Measurements from ENCODE around the gene COL4A5.

Gene COL4A5

DNA sequence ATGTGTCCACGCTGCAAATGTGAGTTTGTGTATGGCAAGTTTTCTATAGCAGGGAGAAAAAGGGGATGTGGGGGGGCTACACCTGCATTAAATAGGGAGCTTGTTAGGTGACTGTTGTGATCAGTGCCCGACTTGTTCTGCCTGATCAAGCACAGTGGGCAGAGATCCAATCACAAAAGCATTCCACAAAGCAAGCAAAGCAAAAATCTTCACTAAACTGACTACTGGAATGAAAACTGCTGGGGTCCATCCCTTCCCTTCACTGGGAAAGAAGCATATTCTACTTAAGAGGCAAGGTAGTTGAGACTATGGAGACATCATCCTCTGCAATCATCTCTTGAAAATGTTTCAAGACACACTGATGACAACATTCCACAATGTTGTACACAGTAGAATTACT is 291.5 kb downstream of the COL4A5 start:
- Histone ChIP-seq H3K9me3 (ENCODE audit: control insufficient read depth, insufficient read depth, low read length) (no peaks in the 10 kb centered on the region), H3K4me1 (ENCODE audit: control insufficient read depth, low read length) (no peaks in the 10 kb centered on the region), H3F3A (ENCODE audit: control insufficient read depth, insufficient read depth) (no peaks in the 10 kb centered on the region), H3K27me3 (ENCODE audit: control insufficient read depth, low read length) (no peaks in the 10 kb centered on the region), H3K4me2 (ENCODE audit: low read length) (no peak overlapping the region), H3K79me2 (ENCODE audit: control insufficient read depth, low read length) (no peaks in the 10 kb centered on the region), H4K20me1 (ENCODE audit: control insufficient read depth, insufficient read depth, low read depth, low read length) (no peaks in the 10 kb centered on the region), H3K27ac (ENCODE audit: low read depth, low read length) (no peak overlapping the region), H3K4me3 (ENCODE audit: low read length) (no peak overlapping the region), H3K36me3 (ENCODE audit: control insufficient read depth, low read length) (no peaks in the 10 kb centered on the region), H3K9me2 (replicated peaks; ENCODE audit: control insufficient read depth, low read length) (no peaks in the 10 kb centered on the region)
- TF ChIP-seq, protein P1, sequence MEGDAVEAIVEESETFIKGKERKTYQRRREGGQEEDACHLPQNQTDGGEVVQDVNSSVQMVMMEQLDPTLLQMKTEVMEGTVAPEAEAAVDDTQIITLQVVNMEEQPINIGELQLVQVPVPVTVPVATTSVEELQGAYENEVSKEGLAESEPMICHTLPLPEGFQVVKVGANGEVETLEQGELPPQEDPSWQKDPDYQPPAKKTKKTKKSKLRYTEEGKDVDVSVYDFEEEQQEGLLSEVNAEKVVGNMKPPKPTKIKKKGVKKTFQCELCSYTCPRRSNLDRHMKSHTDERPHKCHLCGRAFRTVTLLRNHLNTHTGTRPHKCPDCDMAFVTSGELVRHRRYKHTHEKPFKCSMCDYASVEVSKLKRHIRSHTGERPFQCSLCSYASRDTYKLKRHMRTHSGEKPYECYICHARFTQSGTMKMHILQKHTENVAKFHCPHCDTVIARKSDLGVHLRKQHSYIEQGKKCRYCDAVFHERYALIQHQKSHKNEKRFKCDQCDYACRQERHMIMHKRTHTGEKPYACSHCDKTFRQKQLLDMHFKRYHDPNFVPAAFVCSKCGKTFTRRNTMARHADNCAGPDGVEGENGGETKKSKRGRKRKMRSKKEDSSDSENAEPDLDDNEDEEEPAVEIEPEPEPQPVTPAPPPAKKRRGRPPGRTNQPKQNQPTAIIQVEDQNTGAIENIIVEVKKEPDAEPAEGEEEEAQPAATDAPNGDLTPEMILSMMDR (IDR thresholded peaks at IDR 0.05; ENCODE audit: low read depth, low read length, poor library complexity, severe bottlenecking) = no peak
- TF ChIP-seq EZH2phosphoT487 (IDR thresholded peaks at IDR 0.05; ENCODE audit: borderline replicate concordance, low read length) = no peak

DNA sequence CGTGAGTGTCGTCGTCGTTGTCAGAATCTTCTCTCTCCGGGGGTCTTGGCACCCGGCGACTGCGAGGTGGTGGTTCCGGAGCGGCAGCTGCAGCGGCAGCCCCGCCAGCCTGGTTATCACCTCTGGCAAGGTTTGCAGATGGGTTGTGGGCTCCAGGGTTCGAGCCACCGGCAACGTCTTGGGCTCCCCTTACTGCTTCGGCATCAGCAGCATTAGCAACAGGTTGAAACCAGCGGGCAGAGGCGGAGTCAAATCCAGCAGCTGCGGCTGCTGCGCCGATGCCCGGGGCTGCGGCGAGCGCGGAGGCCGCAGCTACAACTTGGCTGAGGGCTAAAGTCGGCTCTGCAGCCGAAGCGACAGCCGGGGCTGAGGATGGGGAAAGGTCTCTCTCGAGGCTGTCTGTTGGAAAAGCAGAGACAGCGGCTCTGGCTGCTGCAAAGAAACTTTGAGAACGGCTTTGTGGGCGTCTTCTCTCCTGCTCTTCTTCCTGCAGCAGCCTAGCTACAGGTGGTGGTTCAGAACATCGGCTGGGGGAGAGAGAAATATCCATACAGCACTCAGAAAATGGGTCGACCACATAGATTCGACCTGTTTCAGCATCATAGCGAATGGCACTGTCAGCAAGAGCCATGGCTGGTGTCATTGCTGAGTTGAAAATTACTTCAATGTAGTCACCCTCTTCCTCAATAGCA is 293.1 kb downstream of the COL4A5 start:
- Histone ChIP-seq H3K4me2 (ENCODE audit: low read length) (no peak overlapping the region), H3K27me3 (ENCODE audit: control insufficient read depth, low read length) (no peaks in the 10 kb centered on the region), H3K4me3 (ENCODE audit: low read length) (no peak overlapping the region), H3K9me3 (ENCODE audit: control insufficient read depth, insufficient read depth, low read length) (no peaks in the 10 kb centered on the region), H3K9me2 (replicated peaks; ENCODE audit: control insufficient read depth, low read length) (no peaks in the 10 kb centered on the region), H3K27ac (ENCODE audit: low read depth, low read length) (no peak overlapping the region), H3K4me1 (ENCODE audit: control insufficient read depth, low read length) (no peaks in the 10 kb centered on the region), H3K79me2 (ENCODE audit: control insufficient read depth, low read length) (no peaks in the 10 kb centered on the region), H4K20me1 (ENCODE audit: control insufficient read depth, insufficient read depth, low read depth, low read length) (no peaks in the 10 kb centered on the region), H3K36me3 (ENCODE audit: control insufficient read depth, low read length) (no peaks in the 10 kb centered on the region), H3F3A (ENCODE audit: control insufficient read depth, insufficient read depth) (no peaks in the 10 kb centered on the region)
- no peak for TF ChIP-seq EZH2phosphoT487 (IDR thresholded peaks at IDR 0.05; ENCODE audit: borderline replicate concordance, low read length)
- TF ChIP-seq, protein P1 (IDR thresholded peaks at IDR 0.05; ENCODE audit: low read depth, low read length, poor library complexity, severe bottlenecking) = no peak

DNA sequence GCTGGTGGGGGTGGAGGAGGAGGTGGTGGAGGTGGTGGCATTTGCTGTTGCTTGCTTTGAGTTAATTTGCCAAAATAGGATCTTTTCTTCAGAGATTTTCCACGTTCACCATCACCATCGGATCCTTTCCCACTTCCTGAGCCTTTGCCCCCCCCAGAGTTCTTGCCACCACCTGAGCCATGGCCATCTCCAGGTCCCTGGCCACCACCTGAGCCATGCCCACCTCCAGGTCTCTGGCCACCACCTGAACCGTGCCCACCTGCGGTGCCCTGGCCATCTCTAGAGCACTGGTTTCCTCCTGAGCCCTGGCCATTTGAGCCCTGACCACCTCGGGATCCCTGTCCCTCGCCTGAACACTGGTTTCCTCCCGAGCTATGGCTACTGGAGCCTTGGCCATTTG is 294.8 kb downstream of the COL4A5 start:
- H4K20me1 ChIP-seq (ENCODE audit: control insufficient read depth, insufficient read depth, low read depth, low read length) = no peaks in the 10 kb centered on the region
- H3K36me3 ChIP-seq (ENCODE audit: control insufficient read depth, low read length) = no peaks in the 10 kb centered on the region
- no peaks in the 10 kb centered on the region for H3K27me3 ChIP-seq (ENCODE audit: control insufficient read depth, low read length)
- no peaks in the 10 kb centered on the region for H3F3A ChIP-seq (ENCODE audit: control insufficient read depth, insufficient read depth)
- H3K4me1 ChIP-seq (ENCODE audit: control insufficient read depth, low read length) = no peaks in the 10 kb centered on the region
- H3K9me2 ChIP-seq (replicated peaks; ENCODE audit: control insufficient read depth, low read length) = no peaks in the 10 kb centered on the region
- no peak overlapping the region for H3K4me3 ChIP-seq (ENCODE audit: low read length)
- TF ChIP-seq, protein P1 (IDR thresholded peaks at IDR 0.05; ENCODE audit: low read depth, low read length, poor library complexity, severe bottlenecking) = no peak
- no peak for TF ChIP-seq EZH2phosphoT487 (IDR thresholded peaks at IDR 0.05; ENCODE audit: borderline replicate concordance, low read length)
- H3K27ac ChIP-seq (ENCODE audit: low read depth, low read length) = no peak overlapping the region
- H3K79me2 ChIP-seq (ENCODE audit: control insufficient read depth, low read length) = no peaks in the 10 kb centered on the region
- H3K4me2 ChIP-seq (ENCODE audit: low read length) = no peak overlapping the region
- H3K9me3 ChIP-seq (ENCODE audit: control insufficient read depth, insufficient read depth, low read length) = no peaks in the 10 kb centered on the region

Measured in DOHH2 (cell line).